Activated CD8-positive, alpha-beta memory T cell treated with anti-CD3 and anti-CD28 coated beads for 4 hours (primary cell): ENCODE data around the gene CHCHD3.

ENCODE experiments used
- DNase-seq, 2 donors: peaks; one replicate each; pipeline ENCODE4 v3.0.0-alpha.2; 2020; ENCODE audit warnings: low read depth in 2 of 2

Gene CHCHD3

DNA sequence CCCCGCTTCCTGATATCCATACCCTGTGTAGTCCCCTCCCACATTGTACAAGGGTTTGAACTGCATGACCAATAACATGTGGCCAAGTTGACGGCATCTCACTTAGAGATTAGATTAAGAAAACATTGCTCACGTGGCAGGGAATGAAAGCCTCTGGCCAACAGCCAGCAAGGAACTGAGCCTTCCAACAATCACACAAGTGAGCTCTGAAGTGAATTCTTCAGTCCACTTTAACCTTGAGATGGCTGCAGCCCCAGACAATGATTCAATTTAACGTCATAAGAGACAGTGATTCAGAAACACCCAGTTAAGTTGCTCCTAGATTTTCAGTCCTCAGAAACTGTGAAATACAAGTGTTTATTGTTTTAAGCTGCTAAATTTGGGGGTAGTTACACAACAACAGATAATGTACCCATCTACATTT lies 339.7 kb downstream of the CHCHD3 start:
- no peak for DNase-seq

DNA sequence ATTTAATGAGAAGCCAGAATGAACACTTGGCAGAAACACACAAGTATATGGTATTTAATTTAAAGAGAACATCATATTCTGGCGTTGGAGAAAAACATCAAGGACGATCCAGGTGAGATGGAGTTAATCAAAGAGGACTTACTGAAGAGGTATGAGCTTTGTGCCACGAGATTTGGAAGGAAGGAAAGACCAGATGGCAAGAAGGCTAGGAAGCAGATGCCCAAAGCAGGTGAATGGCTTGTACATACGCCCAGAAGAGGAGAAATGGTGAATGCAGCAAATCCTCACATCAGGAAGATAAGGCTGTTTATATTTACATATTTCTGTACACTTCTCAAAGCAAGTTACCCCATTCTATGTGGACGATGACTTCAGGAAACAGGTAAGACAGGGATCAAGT lies 341.7 kb downstream of the CHCHD3 start:
- no peak for DNase-seq

DNA sequence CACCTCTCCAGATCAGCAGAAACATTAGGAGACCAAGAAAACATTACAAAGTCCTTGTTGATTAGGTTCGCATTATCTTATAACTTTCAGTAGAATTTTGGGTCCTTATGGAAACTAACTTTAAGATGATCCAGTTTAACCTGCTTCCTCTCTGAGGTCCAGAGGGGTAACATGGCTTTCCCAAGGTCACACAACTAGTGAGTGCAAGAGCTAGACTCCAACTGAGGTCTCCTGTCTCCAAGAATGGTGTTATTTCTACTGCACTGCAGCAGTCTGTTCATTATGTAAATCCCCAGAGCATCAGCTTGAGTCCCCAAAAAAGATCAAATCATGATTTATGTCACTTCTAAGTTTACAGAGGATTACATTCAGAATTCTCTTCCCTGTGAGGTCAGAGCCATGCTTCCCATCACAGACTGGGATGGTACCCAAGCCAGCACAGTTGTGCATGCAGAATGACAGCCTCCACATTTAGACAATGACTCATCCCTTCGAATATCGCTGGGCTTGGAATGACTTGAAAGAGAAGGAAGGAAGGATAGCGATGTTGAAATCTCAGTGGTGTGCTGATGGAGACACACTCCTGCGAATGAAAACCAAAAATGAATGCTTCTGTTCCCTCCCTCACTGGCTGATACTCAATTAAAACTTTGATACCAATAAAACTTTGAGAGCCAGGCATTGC lies 342.5 kb downstream of the CHCHD3 start:
- DNase-seq: no peak

GRCh38 chr7:132738254-132738653 lies 343.6 kb downstream of the CHCHD3 start:
- DNase-seq: no peak

- DNase-seq: no peak
These were observed 346.4 kb downstream of the CHCHD3 start for GRCh38 chr7:132735476-132735875.
